SK-N-MC (cell line): Measurements from ENCODE around the gene KMT5B.

ENCODE experiments used
- DNase-seq: peaks from one replicate; pipeline ENCODE4 v3.0.0-alpha.2; 2011; ENCODE audit warnings: low read depth, low spot score
- H3K27ac ChIP-seq: fragments of 200-600 bp; sonication (generic); 2 replicates; pipeline ENCODE4 v1.5.1; 2016; ENCODE audit warnings: mixed run types
- H3K36me3 ChIP-seq: fragments of 200-600 bp; sonication (generic); 2 replicates; pipeline ENCODE4 v1.6.1; 2017; ENCODE audit warnings: antibody characterized with exemption, low read length, mixed read lengths; ENCODE audit not compliant: insufficient read depth
- H3K4me3 ChIP-seq: fragments of 200-600 bp; sonication (generic); 2 replicates; pipeline ENCODE4 v1.5.1; 2016
- H3K9ac ChIP-seq: fragments of 200-600 bp; sonication (generic); 2 replicates; pipeline ENCODE4 v1.8.0; 2017; ENCODE audit warnings: mixed run types, mixed read lengths; ENCODE audit not compliant: insufficient read length
- H3K9me3 ChIP-seq: fragments of 200-600 bp; sonication (generic); 2 replicates; pipeline ENCODE4 v1.6.1; 2017; ENCODE audit warnings: low read depth, mild to moderate bottlenecking, antibody characterized with exemption, low read length, moderate library complexity, mixed read lengths
- EZH2 ChIP-seq: fragments of 200-600 bp; sonication (generic); IDR thresholded peaks from one replicate; pipeline ENCODE4 v1.6.1; 2017; ENCODE audit warnings: antibody characterized with exemption
- FOXP2 ChIP-seq: optimal IDR thresholded peaks from 2 replicates; pipeline ENCODE3; 2011; ENCODE audit warnings: mild to moderate bottlenecking, moderate library complexity; ENCODE audit not compliant: insufficient read depth; ENCODE audit errors: extremely low read length, control extremely low read depth
- POLR2AphosphoS5 ChIP-seq: IDR thresholded peaks from 2 replicates; pipeline ENCODE4 v1.6.1; 2012; ENCODE audit warnings: mild to moderate bottlenecking, low read depth, low read length, borderline replicate concordance

The KMT5B gene

GRCh38 chr11:68116974-68117373 is 96.1 kb downstream of the KMT5B start:
- Histone ChIP-seq H3K27ac (no peak overlapping the region), H3K36me3 (no peaks in the 10 kb centered on the region), H3K9me3 (no peaks in the 10 kb centered on the region), H3K4me3 (no peak overlapping the region), H3K9ac (no peak overlapping the region)
- no peak for DNase-seq
- TF ChIP-seq EZH2 (no peak), POLR2AphosphoS5 (no peak), FOXP2 (no peak)

DNA sequence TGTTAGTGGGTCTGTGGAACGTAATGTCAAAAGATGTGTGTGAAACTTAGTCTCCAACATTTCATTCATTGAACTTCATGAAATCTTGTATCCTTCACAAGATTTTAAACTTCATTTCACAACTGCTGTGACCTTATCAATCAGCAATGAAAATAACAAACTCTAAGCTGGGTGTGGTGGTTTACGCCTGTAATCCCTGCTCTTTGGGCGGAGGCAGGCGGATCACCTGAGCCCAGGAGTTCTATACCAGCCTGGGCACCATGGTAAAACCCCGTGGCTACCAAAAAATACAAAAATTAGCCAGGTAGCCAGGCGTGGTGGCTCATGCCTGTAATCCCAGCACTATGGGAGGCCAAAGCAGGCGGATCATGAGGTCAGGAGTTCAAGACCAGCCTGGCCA is 97.0 kb downstream of the KMT5B start:
- no peak overlapping the region for H3K4me3 ChIP-seq
- no peak overlapping the region for H3K9ac ChIP-seq
- H3K9me3 ChIP-seq: no peaks in the 10 kb centered on the region
- no peak for DNase-seq
- H3K36me3 ChIP-seq: no peaks in the 10 kb centered on the region
- TF ChIP-seq POLR2AphosphoS5: no peak
- no peak for TF ChIP-seq EZH2
- no peak for TF ChIP-seq FOXP2
- H3K27ac ChIP-seq: no peak overlapping the region

DNA sequence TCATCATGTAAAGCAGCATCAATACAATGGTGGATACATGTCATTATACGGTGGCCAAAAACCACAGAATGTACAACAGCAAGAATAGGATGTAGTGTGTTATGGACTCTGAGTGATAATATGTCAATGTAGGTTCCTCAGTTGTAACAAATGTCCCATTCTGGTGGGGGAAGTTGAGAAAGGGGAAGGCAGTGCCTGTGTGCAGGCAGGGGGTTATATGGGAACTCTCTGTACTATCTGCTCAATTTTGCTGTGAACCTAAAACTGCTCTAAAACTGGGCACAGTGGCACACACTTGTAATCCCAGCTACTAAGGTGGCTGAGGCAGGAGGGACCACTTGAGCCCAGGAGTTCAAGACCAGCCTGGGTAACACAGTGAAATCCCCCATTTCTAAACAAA is 97.8 kb downstream of the KMT5B start:
- no peak overlapping the region for H3K27ac ChIP-seq
- H3K9me3 ChIP-seq: no peaks in the 10 kb centered on the region
- TF ChIP-seq FOXP2 (no peak), POLR2AphosphoS5 (no peak), EZH2 (no peak)
- DNase-seq: no peak
- H3K9ac ChIP-seq: no peak overlapping the region
- no peaks in the 10 kb centered on the region for H3K36me3 ChIP-seq
- no peak overlapping the region for H3K4me3 ChIP-seq

DNA sequence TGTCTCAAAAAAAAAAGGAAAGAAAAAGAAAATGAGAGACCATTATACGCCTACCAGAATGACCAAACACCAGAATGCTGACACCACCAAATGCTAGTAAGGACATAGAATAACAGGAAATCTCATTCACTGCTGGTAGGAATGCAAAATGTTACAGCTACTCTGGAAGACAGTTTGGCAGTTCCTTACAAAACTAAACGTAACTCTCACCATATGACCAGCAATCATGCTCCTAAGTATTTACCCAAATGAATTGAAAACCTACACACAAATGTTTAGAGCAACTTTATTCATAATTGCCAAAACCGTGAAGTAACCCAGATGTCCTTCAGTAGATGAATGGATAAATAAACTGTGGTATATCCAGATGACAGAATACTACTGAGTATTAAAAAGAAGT is 99.1 kb downstream of the KMT5B start:
- Histone ChIP-seq H3K36me3 (no peaks in the 10 kb centered on the region), H3K27ac (no peak overlapping the region), H3K4me3 (no peak overlapping the region), H3K9me3 (no peaks in the 10 kb centered on the region), H3K9ac (no peak overlapping the region)
- no peak for TF ChIP-seq EZH2
- TF ChIP-seq POLR2AphosphoS5: no peak
- TF ChIP-seq FOXP2: no peak
- no peak for DNase-seq

- no peak for DNase-seq
- H3K4me3 ChIP-seq: no peak overlapping the region
- TF ChIP-seq EZH2 (no peak), POLR2AphosphoS5 (no peak), FOXP2 (no peak)
- no peaks in the 10 kb centered on the region for H3K9me3 ChIP-seq
- H3K36me3 ChIP-seq: no peaks in the 10 kb centered on the region
- no peak overlapping the region for H3K9ac ChIP-seq
- H3K27ac ChIP-seq: no peak overlapping the region
These were observed 105.4 kb downstream of the KMT5B start for GRCh38 chr11:68107689-68108088.

DNA sequence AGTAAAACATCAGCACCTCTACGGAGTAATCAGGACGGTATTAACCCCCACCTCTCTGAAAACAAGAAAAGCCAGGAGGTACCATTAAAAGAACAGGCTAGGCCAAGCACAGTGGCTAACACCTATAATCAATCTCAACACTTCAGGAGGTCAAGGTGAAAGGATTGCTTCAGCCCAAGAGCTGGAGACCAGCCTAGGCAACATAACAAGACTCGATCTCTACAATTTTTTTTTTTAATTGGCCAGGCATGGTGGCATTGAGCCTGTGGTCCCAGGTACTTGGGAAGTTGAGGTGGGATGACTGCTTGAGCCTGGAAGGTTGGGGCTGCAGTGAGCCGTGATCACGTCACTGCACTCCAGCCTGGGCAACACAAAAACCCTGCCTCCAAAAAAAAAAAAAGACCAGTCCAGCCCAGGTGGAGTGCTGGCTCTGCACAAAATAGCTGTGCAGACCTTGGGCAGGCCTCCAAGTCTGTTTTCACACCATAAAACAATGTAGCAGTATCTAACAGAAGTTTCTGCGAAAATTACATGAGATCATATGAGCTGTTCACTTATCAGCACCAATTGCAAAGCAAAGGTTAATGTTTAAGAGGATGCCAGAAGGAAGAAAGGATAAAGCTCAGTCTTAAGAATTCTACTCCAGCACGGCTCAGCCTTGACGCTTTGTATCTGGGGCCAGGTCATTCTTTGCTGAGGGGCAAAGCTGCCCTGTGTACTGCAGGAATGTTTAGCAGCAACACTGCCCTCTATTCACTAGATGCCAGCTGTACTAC is 106.7 kb downstream of the KMT5B start:
- TF ChIP-seq EZH2: no peak
- TF ChIP-seq FOXP2: no peak
- no peak for TF ChIP-seq POLR2AphosphoS5
- Histone ChIP-seq H3K36me3 (no peaks in the 10 kb centered on the region), H3K27ac (no peak overlapping the region), H3K9me3 (no peaks in the 10 kb centered on the region), H3K9ac (no peak overlapping the region), H3K4me3 (no peak overlapping the region)
- no peak for DNase-seq
